Neuronal stem cell (in vitro differentiated cells): Measurements from ENCODE around the gene KLHL8.

Source experiments
- DNase-seq: peaks from one replicate; pipeline ENCODE4 v3.0.0-alpha.2; 2013; ENCODE audit warnings: low spot score
- H2AFZ ChIP-seq: one replicate; pipeline ENCODE4 v1.6.1; 2013; ENCODE audit warnings: mild to moderate bottlenecking, low read length, inconsistent platforms
- H2AK5ac ChIP-seq: 2 replicates; pipeline ENCODE4 v1.6.1; 2013; ENCODE audit warnings: low read depth, mild to moderate bottlenecking, inconsistent platforms, low read length, moderate library complexity, mixed read lengths
- H2BK120ac ChIP-seq: 2 replicates; pipeline ENCODE4 v1.6.1; 2013; ENCODE audit warnings: low read depth, mild to moderate bottlenecking, inconsistent platforms, low read length, moderate library complexity, mixed read lengths
- H2BK12ac ChIP-seq: one replicate; pipeline ENCODE4 v1.6.1; 2013; ENCODE audit warnings: low read length, inconsistent platforms
- H2BK15ac ChIP-seq: 2 replicates; pipeline ENCODE4 v1.6.1; 2013; ENCODE audit warnings: mild to moderate bottlenecking, low read length, inconsistent platforms, mixed read lengths
- H2BK5ac ChIP-seq: one replicate; pipeline ENCODE4 v1.6.1; 2013; ENCODE audit warnings: inconsistent platforms, mild to moderate bottlenecking, low read length, moderate library complexity
- H3K14ac ChIP-seq: one replicate; pipeline ENCODE4 v1.6.1; 2013; ENCODE audit warnings: low read length, inconsistent platforms
- H3K18ac ChIP-seq: 2 replicates; pipeline ENCODE4 v1.6.1; 2013; ENCODE audit warnings: low read length, inconsistent platforms
- H3K23ac ChIP-seq: 2 replicates; pipeline ENCODE4 v1.6.1; 2013; ENCODE audit warnings: low read depth, mild to moderate bottlenecking, mixed read lengths, low read length, inconsistent platforms; ENCODE audit not compliant: poor library complexity
- H3K27ac ChIP-seq: replicated peaks from 3 replicates; pipeline ENCODE4 v1.5.1; 2013; ENCODE audit warnings: low read length, inconsistent platforms
- H3K27me3 ChIP-seq, 3 experiments: 2 replicates each; pipeline ENCODE4 v1.6.1; 2013; ENCODE audit warnings: low read length in 3 of 3, mild to moderate bottlenecking in 2 of 3, inconsistent platforms in 1 of 3, low read depth in 1 of 3, mixed read lengths in 1 of 3, moderate library complexity in 1 of 3; ENCODE audit not compliant: control insufficient read depth in 3 of 3, insufficient read depth in 3 of 3
- H3K36me3 ChIP-seq, 2 donors: replicated peaks in 1 of 2; 2 replicates each; pipeline ENCODE4 v1.6.1; 2013; ENCODE audit warnings: low read length in 2 of 2; ENCODE audit not compliant: control insufficient read depth in 2 of 2, insufficient read depth in 2 of 2
- H3K4ac ChIP-seq: 2 replicates; pipeline ENCODE4 v1.6.1; 2013; ENCODE audit warnings: inconsistent platforms, mild to moderate bottlenecking, low read length, moderate library complexity
- H3K4me1 ChIP-seq, 2 donors: 1 replicate in 1 of 2; 2 replicates in 1 of 2; pipeline ENCODE4 v1.6.1; 2013; ENCODE audit warnings: low read length in 2 of 2, low read depth in 1 of 2; ENCODE audit not compliant: control insufficient read depth in 2 of 2, insufficient read depth in 1 of 2
- H3K4me2 ChIP-seq: one replicate; pipeline ENCODE4 v1.6.1; 2013; ENCODE audit warnings: mild to moderate bottlenecking, low read length, inconsistent platforms; ENCODE audit not compliant: insufficient read depth, poor library complexity, severe bottlenecking
- H3K4me3 ChIP-seq, 2 donors: 2 replicates each; pipeline ENCODE4 v1.5.1; 2013; ENCODE audit warnings: low read length in 2 of 2, mild to moderate bottlenecking in 2 of 2, inconsistent platforms in 1 of 2, moderate library complexity in 1 of 2
- H3K79me1 ChIP-seq: one replicate; pipeline ENCODE4 v1.6.1; 2013; ENCODE audit warnings: low read depth, mild to moderate bottlenecking, inconsistent platforms, low read length, moderate library complexity
- H3K9ac ChIP-seq: one replicate; pipeline ENCODE4 v1.6.1; 2013; ENCODE audit warnings: mild to moderate bottlenecking, low read depth, low read length, inconsistent platforms; ENCODE audit not compliant: poor library complexity
- H3K9me3 ChIP-seq, 2 donors: replicated peaks in 1 of 2; 2 replicates each; pipeline versions ENCODE3 to v1.6.1; 2013; ENCODE audit warnings: low read length in 2 of 2, mild to moderate bottlenecking in 2 of 2, inconsistent platforms in 1 of 2, low read depth in 1 of 2, mixed read lengths in 1 of 2, moderate library complexity in 1 of 2; ENCODE audit not compliant: control insufficient read depth in 2 of 2, insufficient read depth in 1 of 2
- H4K8ac ChIP-seq: one replicate; pipeline ENCODE4 v1.6.1; 2013; ENCODE audit warnings: low read depth, mild to moderate bottlenecking, inconsistent platforms, low read length, moderate library complexity
- H4K91ac ChIP-seq: one replicate; pipeline ENCODE4 v1.6.1; 2013; ENCODE audit warnings: low read length, low read depth, mild to moderate bottlenecking, inconsistent platforms; ENCODE audit not compliant: poor library complexity
- WGBS, 2 donors: extraction: QIAGEN DNeasy Blood & Tissue Kit; methylation state at CpG; one replicate each; pipeline ENCODE4 v1.1.7; 2013; ENCODE audit warnings: missing lambda C conversion rate in 2 of 2, mixed read lengths in 1 of 2; ENCODE audit not compliant: insufficient read length in 2 of 2, insufficient replicate concordance in 1 of 2; ENCODE audit errors: extremely low coverage in 2 of 2; 5-methylcytosine and 5-hydroxymethylcytosine counted together

Gene KLHL8

DNA sequence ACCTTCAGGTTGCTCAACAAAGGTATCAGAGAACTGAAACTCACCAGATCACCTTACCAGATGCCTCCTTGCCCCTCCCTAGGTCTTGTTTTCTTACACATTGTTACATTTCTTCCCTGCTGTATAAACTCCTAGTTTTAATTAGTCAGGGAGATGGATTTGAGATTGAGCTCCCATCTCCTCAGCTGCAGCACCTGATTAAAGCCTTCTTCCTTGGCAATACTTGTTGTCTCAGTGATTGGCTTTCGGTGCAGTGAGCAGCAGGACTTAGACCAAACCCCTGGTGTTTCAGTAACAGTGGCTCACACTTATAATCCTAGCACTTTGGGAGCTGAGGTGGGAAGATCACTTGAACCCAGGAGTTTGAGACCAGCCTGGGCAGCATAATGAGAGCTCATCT is 42.5 kb upstream of the KLHL8 start:
- Histone ChIP-seq H3K27ac (no peak overlapping the region), H3K36me3 (no peaks in the 10 kb centered on the region), H2BK15ac (no peak overlapping the region), H3K9me3 (peaks cover 0 to 4% of the 10 kb centered on the region in 2 donors), H3K27me3 (peaks cover 0 to 10% (median 0%) of the 10 kb centered on the region in 3 experiments), H2AFZ (no peak overlapping the region), H4K8ac (no peak overlapping the region), H2BK120ac (no peak overlapping the region), H2AK5ac (no peak overlapping the region), H3K9ac (no peak overlapping the region), H3K14ac (no peak overlapping the region), H3K4me3 (no peak overlapping the region), H3K4me2 (no peak overlapping the region), H3K4me1 (no peaks in the 10 kb centered on the region), H3K18ac (no peak overlapping the region), H4K91ac (no peak overlapping the region), H3K79me1 (no peaks in the 10 kb centered on the region), H2BK12ac (no peak overlapping the region), H2BK5ac (no peak overlapping the region), H3K23ac (no peak overlapping the region), H3K4ac (no peak overlapping the region)
- DNase-seq: no peak
- no CpG with 5 or more reads among the region's 1 CpG for WGBS, 2 donors

DNA sequence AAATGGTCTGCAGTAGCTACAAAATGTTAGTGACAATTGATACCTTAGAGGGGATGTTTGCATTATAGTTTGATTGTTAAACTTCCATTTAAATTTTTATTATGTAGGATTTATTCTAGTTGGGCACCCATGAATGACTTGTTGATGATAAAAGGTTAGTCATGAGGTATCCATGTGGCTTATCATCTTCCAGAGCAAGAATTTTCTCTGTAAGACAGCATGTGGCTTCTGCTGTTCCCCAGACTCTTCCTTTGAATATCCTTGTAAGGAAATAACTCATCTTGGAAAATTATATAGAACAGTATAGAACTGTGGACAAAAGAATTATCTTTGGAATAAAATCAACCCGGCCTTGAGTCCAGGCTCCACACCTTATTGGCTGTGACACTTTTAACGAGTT is 40.1 kb upstream of the KLHL8 start:
- Histone ChIP-seq H3K27me3 (no peaks in the 10 kb centered on the region), H2BK5ac (no peak overlapping the region), H3K23ac (no peak overlapping the region), H3K9me3 (peaks cover 0 to 7% of the 10 kb centered on the region in 2 donors), H2BK12ac (no peak overlapping the region), H4K8ac (no peak overlapping the region), H2AFZ (no peak overlapping the region), H2BK15ac (no peak overlapping the region), H3K14ac (no peak overlapping the region), H3K9ac (no peak overlapping the region), H3K4me3 (no peak overlapping the region), H2BK120ac (no peak overlapping the region), H4K91ac (no peak overlapping the region), H3K18ac (no peak overlapping the region), H3K79me1 (no peaks in the 10 kb centered on the region), H3K36me3 (no peaks in the 10 kb centered on the region), H3K4me1 (no peaks in the 10 kb centered on the region), H3K4ac (no peak overlapping the region), H3K4me2 (no peak overlapping the region), H2AK5ac (no peak overlapping the region), H3K27ac (no peak overlapping the region)
- no CpG with 5 or more reads among the region's 2 CpGs for WGBS, 2 donors
- no peak for DNase-seq

DNA sequence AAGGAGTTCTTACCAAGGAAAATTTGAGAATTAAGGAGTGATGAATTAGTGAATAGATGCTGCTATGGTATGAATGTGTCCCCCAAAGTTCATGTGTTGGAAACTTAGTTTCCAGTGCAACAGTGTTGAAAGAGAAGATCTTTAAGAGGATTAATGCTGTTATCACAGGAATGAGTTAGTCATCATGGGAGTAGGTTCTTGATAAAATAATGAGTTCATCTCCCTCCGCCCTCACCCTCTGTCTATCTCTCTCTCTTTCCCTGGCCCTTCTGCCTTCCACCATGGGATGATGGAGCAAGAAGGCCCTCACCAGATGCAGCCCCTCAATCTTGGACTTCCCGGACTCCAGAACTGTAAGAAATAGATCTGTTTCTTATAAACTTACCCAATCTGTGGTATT is 38.3 kb upstream of the KLHL8 start:
- no peak for DNase-seq
- H3K4me1 ChIP-seq: no peaks in the 10 kb centered on the region
- H3K18ac ChIP-seq: no peak overlapping the region
- no peak overlapping the region for H3K23ac ChIP-seq
- no peak overlapping the region for H3K4me3 ChIP-seq
- H2BK120ac ChIP-seq: no peak overlapping the region
- H3K4ac ChIP-seq: no peak overlapping the region
- no peak overlapping the region for H4K91ac ChIP-seq
- no peak overlapping the region for H4K8ac ChIP-seq
- no peak overlapping the region for H2AK5ac ChIP-seq
- no peak overlapping the region for H2BK12ac ChIP-seq
- H3K36me3 ChIP-seq: no peaks in the 10 kb centered on the region
- H3K4me2 ChIP-seq: no peak overlapping the region
- no peak overlapping the region for H2BK15ac ChIP-seq
- H2AFZ ChIP-seq: no peak overlapping the region
- no peaks in the 10 kb centered on the region for H3K79me1 ChIP-seq
- H3K14ac ChIP-seq: no peak overlapping the region
- H2BK5ac ChIP-seq: no peak overlapping the region
- no peaks in the 10 kb centered on the region for H3K27me3 ChIP-seq
- peaks cover 0 to 9% of the 10 kb centered on the region in 2 donors for H3K9me3 ChIP-seq
- no peak overlapping the region for H3K27ac ChIP-seq
- no CpG with 5 or more reads among the region's 2 CpGs for WGBS, 2 donors
- no peak overlapping the region for H3K9ac ChIP-seq

DNA sequence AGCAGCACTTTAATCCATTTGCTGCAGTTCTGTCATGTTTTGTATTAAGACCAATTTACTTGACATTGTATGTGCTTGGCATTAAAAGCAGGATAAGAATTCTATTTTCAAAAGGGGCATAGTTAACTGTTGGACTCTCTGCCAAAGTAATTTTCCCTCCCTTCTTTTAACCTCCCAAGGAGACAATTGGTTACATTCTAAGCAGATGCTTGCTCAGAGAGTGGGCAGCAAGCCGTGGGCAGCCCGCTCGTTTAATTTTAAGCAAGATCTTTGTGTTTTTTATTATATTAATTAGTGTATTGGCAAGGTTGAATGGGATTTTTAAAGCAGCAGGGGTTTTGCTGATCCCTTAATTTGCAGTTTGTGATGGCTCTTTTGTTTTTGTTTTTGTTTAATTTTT is 37.1 kb upstream of the KLHL8 start:
- no peak overlapping the region for H3K14ac ChIP-seq
- H2BK120ac ChIP-seq: no peak overlapping the region
- H3K23ac ChIP-seq: no peak overlapping the region
- no peak overlapping the region for H2BK12ac ChIP-seq
- no peak overlapping the region for H3K27ac ChIP-seq
- H4K8ac ChIP-seq: no peak overlapping the region
- H2AK5ac ChIP-seq: no peak overlapping the region
- H3K9ac ChIP-seq: no peak overlapping the region
- H3K4me3 ChIP-seq: no peak overlapping the region
- no peaks in the 10 kb centered on the region for H3K36me3 ChIP-seq
- no peaks in the 10 kb centered on the region for H3K79me1 ChIP-seq
- no peak overlapping the region for H2BK5ac ChIP-seq
- no peak overlapping the region for H2AFZ ChIP-seq
- H2BK15ac ChIP-seq: no peak overlapping the region
- H4K91ac ChIP-seq: no peak overlapping the region
- H3K4ac ChIP-seq: no peak overlapping the region
- no peak overlapping the region for H3K4me2 ChIP-seq
- H3K9me3 ChIP-seq: peaks cover 0 to 5% of the 10 kb centered on the region in 2 donors
- no peaks in the 10 kb centered on the region for H3K27me3 ChIP-seq
- no peak overlapping the region for H3K18ac ChIP-seq
- WGBS, 2 donors: no CpG with 5 or more reads among the region's 3 CpGs
- no peak for DNase-seq
- H3K4me1 ChIP-seq: no peaks in the 10 kb centered on the region
